CD4-positive, alpha-beta T cell treated with Interleukin-15 for 1 hour (primary cell): ENCODE data around the gene ZNF521.
A peak's percentile ranks its signal among the peaks of the same experiment; 100 is the strongest.

Source experiments
- DNase-seq: peaks from one replicate; pipeline ENCODE4 v3.0.0-alpha.2; 2020

ZNF521 gene

DNA sequence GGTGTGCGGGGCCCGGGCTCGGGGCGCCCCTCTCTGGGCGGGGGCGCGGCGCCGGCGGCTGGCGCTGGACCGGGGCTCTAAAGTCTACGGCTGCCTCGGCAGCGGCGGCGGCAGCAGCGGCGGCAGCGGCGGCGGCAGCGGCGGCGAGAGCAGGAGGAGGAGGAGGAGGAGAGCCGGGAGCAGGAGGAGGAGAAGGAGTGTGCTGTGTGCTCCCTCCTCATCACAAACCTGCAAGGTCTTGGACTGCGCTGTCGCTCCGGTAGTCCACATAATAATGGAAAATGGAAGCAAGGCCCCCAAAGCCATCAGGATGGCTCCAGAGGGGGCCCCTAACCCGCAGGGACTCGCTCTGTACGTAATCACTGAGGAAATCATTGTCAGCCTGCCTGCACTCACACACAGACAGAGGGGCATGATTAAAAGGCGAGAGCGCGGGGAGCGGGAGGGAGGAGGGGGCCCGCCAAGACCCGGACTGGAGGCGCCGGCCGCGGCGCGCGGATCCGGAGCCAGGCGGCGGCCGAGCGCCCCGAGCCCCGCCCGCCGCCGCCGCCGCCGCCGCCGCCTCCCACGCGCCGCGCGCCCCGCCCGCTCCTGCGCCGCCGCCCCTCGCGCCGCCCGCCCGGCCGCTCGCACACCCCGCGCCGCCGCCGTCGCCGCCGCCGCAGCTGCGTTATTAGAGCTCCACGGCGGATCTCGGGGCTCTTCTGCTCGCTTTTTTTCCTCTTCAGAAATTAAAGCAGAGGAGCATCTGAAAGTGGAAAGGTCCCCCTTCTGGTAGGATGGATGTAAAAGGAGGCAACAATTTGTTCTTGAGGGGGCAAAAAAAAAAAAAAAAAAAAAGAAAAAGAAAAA, at the start of gene ZNF521:
Gene ZNF521 (minus strand): TSS at position 390 of the 852 bp plus-strand sequence. CDS start 1,220 bp downstream, outside the sequence.
- peak; percentile 53 for DNase-seq

DNA sequence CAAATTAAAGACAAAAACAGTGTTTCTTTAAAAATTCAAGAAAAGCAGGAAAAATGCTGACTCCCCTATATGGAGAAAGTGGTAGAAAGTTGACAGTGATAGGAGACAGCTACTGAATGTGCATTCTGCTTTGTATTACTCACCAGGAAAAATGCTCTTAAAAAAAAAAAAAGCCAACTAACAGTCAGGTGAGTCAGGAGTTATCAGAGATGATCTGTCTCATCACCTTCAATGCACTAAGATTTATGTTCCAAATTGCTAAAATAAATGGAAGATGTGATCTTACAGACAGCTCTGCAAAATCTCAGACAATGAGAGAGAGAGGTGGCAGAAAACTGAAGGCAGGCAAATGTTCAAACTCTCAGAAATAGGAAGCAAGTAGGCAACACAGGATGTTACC, 47.6 kb upstream of the ZNF521 start:
- DNase-seq = no peak

DNA sequence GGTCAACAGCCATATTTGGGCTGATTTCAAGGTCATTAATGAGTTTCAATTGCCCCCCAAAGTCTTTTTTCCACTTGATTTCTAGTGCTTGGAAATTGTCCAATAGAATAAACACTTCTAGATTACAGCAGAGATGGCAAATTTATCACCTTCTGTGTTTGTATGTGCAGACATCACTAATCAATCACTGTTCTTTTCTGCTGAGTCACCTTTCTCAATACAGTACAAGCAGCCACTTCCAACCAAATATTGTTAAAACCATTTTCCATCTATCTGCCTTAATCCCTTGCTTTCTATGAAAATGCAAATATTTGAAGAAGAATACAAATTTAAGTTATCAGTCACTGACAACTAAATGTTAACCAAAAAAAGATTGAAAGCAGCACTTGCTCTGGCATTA, 40.2 kb upstream of the ZNF521 start:
- no peak for DNase-seq

DNA sequence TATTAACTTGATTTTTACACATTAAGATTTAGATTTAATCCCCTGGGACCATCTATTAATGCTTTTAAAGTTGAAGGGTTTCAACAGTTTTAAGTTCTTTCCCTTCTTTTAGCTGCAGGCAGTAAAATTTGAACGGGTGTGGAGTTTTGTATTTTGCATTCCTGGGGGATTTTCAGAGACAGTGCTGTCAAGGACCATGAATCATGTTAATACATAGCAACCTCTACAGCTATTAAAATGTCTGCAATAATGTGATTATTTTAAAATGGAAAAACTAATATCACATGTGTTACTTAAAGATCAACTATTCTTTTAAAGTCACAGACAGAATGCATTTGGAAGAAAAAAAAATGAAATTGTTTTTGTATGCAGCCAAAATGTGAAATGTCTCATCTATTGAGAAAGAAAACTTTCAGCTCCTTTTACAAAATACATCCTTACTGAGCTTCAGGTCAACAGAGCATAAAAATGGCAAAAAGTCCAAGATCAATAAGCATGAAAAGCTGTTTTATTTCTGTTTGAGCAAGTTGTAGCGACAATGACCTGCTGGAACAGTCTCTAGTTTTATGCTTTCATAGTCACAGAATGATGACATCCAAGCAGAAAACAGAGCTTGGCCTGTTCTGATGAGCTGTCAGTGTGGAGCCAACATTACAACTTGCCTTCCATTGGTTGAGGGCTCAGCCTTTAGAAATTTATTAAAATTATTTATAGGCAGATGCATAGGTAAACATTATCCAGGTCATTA, 21.6 kb upstream of the ZNF521 start:
- DNase-seq = no peak

DNA sequence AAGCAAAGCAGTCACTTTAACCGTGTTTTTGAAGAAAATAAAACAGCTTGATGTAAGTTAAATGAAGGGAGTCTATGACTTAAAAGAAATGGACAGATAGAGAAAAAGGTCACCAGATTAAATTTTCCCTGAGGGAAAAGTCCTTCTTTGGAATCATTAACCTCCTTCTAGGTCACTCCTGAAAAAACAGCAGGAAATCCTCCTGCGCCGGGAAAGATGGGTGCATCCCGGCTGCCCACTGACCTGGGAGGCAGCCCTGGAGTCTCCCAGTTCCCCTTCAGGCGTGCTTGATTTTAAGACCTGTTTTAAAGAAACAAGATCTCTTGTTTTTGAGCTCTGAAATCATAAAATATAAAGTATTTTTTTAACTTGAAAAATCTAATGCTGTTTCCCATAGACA, 18.4 kb upstream of the ZNF521 start:
- DNase-seq = no peak

DNA sequence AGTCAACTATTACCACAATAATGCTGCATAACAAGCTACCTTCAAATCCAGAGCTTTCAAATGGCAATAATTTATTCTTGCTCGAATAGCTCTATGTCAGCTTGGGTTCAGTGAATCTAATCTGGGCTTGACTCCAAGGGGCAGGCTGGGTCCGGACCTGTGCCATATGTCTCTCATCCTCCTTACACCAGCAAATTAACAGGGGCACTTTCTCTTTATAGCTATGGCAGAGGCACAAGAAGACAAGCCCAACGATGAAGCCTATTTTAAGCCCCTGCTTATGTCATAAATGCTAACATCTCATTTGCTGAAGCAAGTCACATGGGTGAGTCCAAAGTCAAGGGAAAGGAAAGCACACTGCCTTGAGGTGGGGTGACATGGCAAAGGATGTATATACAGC, 13.3 kb upstream of the ZNF521 start:
- no peak for DNase-seq

DNA sequence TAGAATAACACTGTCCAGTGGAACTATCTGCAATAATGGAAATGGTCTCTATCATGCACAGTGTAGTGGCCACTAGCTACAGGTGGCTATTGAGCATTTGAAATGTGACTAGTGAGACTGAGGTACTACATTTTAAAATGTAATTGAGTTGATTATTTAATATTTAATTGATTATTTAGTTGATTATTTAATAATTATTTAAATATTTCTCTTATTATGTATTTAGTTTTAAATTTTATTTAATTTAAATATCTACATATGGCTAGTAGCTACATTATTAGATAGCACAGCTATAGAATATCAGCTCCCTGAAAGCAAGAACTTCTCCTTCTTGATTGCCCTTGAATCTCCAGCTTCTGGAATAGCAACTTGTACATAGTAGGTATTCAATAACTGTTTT, 12.8 kb upstream of the ZNF521 start:
- no peak for DNase-seq

DNA sequence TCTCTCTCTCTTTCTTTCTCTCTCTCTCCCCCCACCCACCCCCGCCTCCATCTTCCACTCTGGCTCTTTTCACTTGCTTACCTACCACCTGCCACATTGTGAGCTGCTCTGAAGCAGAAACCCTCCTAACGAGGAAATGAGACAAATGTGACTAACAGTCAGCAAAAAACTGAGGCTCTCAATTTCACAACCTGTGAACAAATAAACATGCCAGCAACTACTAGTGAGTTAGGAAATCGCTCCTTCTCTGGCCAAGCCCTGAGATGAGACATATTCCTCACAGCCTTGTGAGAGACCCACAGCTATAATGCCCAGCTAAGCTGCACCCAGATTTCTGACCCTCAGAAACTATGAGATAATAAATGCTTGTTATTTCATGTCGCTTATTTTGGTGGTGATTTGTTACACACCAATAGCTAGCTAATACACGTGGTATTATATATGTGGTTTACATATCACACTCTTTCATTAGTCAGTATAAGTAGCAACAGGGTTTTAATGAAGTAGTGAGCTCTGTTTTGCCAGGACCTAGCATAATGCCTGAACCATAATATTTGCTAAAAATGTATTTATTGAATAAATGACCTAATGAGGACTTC, 8.4 kb upstream of the ZNF521 start:
- DNase-seq = no peak

DNA sequence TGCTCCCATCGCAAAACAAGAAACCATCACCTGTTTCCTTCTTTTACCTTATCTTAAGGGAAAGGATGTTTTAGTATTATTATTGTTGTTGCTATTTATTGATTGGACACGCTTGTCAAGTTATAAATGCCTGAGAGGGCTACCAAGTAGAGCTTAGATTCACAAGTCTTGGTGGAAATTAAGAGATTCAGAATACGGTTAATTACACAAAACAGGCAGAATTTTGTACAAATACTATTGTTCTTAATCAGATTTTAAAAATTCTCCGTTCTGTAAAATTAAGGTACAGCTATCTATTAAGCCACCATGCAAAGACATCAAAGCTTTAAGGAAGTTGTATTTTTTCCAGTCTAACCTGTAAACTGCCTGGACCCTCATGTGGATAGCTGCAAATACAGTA, 1.1 kb upstream of the ZNF521 start:
- no peak for DNase-seq

DNA sequence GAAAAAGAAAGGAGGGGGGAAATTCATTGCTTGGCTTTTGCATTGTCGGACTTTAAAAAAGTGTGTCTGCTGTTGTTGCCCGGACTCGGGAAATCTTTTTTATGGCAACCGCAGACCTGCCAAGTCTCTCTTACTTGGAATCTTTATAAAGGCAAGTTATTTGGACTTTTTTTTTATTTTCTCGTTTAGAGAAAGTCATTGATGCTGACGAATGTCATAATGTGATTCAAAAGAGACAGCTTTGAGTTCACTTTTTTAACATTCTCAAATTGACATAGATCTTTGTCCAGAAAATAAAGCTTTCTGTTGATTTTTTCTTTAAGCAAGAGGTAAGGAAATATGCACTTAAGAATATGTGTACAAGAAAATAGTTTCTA, 651 bp upstream of the ZNF521 start:
- DNase-seq = no peak

DNA sequence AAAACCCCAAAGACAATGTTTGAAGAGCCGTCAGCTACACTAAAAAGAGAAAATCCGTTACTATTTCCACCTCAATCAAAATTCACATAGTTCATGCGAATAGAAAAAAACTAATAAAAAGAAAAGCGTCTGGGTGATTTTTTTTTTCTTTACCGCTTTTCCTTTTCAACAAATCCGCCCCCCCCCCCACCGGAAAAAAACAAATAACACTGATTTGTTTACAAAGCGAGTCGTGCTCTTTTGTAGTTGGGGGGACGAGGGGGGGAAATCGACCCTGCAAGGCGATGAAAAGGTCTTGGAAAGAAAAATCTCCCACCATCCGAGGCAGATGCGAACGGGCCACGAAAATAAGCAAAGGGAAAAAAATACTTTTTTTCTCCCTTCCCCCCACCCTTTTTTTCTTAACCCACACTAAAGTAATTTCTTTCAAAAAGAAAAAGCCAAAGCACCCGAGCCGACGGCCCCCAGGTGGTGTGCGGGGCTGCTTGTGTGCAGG, 638 bp downstream of the ZNF521 start:
- no peak for DNase-seq

DNA sequence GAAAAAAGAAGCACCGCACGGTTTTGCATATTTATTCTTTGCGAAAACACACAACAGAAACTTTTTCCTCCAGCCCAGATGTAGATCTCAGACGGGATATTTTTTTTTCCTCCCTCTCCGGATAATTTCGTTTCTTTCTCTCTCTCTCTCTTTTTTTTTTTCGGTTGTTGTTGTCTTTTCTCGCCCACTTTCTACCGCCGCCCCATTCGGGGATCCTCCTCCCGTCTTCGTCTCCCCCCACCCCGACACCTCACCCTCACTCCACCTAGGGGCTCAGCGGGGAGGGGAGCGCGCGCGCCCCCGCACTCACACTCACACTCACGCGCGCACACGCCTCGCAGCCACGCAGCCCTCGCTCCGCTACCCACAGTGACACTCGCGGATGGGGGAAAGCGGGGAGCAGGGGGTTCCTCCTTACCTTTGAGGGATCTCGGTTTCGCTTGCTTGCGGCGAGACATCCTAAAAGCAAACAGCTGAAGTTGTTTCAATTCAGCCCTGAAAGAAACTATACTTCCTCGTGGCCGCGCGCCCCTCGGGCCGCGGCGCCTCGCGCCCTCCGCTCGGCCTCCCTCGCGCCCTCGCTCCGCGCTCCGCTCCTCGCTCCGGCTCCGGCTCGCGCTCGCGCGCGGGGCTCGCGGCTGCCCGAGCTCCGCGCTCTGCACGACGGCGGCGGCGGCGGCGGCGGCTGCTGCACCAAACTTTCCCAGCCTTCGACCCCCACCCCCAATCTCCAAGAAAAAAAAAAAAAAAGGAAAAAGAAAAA, 1.3 kb downstream of the ZNF521 start:
- peak; percentile 27 for DNase-seq

DNA sequence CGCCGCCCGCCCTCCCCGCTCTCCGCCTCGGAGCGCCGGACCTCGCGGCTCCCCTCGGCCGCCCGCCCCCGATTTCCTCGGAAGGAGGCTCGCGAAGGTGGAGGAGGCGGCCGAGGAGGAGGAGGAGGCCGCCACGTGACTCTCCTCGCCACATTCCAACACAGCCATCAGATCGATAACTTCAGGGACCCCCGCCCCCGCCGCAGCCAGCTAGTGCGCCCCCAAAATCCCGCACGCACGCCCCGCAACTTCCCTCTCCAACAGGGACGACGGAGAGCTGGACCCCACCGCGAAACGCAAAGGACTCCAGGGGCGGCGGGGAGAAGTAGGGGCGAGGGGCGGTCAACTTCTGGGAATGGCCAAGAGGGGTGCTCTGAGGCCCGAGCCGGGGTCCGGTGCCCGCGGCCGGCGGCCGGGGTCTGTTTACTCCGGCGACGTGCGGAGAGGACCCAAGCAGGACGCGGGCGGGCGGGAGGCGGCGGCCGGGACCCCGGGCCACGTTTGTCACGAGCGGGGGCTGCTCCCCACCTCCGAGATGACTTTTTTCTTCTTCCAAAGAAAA, 2.0 kb downstream of the ZNF521 start:
- no peak for DNase-seq

DNA sequence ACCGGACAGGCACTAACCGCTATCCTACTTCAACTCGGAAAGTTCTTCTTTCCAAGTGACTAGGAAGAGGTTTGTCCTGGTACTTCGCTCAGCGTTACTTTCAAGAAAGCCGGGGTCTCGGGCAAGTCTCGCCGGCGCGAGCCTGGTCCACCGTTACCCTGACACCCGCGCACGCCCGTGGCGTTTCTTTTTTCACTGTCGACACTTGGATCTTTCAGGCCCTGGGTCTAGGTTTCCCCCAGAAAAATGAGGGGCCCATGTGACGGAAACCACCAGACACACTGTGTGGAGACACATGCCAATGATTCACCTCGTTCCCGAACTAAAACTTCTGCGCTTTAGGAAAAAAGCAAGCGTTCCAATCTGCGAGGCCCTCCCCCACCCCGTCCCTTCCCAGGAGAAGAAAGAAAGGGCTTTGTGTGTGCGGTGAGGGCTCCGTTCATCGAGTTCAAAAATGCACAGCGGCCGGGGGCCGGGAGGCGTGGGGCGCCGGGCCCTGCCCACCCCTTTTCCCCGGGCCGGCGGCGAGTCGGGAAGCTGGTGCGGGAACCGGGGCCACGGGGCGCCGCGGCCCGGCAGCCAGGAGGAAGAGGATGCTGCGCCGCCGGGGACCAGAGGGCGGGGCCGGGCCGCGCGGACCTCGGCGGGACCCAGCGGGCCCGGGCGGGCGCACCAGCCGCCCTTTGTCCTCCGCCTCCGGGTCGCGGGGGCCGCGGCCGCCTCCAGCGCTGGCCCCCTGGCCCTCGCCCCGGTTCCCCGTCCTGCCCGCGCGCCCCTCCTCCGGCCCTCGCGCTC, 2.6 kb downstream of the ZNF521 start:
- DNase-seq = no peak

DNA sequence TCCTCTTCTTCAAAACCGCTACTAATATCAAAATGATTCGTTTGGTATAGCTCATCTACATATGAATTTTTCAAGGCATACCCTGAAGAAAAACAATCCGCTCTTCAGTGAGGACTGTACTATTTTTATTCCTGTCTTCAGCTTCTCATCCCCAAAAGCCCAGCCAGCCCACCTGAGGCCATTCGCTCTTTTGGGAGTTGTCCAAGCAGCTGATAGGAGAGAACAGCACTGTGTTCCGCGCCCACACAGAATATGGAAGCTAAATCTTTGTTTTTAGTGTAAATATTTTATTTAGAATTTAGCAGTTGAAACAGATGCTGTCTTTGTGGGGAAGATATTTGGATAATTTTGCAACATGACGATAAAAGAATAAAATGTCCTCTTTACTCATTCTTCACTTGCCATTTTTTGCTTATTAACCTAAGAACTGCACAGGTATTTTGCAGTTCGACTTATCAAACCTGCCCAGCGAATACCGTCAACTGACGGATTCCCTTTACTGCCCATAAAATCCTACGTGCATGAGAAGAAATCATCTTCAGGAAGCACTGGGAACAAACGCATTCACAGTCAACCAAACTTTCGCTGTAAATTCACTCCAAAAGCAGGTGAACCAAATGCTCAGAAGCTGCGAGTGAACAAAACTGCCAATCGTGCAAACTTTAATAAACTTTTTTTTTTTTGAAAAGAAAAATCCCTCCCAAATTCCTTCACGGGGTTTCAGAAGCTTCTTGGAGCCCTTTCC, 3.4 kb downstream of the ZNF521 start:
- no peak for DNase-seq

DNA sequence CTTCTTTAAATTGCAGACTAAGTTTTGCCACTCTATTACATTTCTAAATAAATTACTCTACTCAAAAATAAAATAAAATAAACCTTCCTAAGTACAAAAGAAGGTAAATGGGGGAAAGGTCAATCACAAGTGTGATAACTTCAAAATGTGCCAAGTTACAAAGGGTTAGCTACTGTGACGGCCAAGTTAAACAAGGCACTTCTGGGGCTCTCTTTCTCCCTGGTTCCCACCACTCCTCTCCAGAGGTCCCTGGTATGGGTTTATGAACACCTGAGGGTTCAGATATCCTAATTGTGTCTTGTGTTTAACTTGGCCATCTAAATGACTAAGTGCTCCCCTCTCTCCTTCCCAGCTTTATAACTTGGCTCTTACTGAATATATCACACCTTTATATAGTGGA, 5.4 kb downstream of the ZNF521 start:
- DNase-seq = no peak

DNA sequence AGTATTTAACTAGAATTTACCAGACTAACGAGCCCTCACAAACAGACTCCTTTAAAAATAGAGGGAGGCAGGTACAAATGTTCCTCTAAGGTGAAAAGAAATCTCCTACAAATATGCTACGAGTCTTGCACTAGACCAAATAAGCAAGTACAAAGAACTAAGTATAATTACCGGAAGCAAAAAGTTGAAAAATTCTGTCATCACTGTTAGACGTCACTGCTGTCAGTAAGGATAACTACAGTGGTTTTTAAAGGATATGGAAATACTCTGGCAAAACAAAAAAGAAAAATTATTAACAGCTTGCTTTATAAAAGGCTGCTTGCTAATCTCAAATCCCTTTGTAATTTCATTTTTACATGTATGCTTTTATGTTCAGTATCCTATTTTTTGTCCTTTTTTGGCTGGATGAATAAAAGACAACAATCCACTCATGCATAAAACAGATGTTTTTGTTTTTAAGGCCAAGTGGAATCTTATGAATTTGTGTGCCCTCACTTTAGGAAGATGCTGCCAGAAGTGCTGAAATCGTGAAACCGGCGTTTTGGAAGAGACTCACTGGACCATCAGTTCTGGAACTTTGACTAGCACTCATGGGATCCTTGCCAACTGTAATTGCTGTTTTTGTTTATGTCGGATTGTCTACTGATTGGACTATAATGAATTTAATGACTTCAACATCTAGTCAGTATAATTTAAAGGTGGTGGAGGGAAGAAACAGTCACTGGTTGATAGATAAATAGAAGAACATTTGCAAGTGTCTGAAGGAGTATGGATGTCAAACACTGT, 6.7 kb downstream of the ZNF521 start:
- no peak for DNase-seq

DNA sequence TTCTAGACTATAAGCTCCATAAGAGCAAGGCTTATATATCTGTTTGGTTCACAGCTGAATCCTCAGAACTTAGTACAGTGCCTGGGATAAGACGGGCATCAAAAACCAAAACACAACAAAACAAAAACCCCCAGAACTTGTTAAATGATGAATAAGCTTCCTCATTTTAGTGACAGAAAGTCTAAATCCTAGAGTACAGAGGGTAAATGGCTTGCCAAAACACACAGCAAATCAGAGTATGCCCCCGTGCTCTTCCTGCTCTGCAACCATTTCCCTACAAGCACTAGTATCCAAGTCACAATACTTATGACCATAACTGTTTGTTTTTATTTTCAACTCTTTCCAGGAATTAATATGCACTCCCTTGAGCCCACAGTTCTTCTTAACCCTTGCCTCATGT, 10.1 kb downstream of the ZNF521 start:
- no peak for DNase-seq

DNA sequence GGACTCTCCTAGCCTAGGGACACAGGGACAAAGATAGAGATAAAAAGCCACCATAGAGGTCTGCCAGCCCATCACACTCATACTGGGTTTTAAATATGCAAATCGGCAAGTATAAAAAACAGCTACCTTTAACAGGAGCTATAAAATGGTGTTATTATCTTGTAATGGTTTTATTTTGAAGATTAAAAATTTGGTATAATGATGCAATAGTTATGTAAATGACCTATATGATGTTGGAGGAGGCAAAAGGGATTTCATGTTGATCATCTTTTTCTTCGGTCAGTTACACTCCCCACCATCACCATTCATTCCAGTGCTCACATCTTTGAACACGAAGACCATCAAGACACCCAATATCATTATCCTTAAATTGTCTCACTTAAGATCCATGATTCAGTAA, 11.2 kb downstream of the ZNF521 start:
- DNase-seq = no peak

DNA sequence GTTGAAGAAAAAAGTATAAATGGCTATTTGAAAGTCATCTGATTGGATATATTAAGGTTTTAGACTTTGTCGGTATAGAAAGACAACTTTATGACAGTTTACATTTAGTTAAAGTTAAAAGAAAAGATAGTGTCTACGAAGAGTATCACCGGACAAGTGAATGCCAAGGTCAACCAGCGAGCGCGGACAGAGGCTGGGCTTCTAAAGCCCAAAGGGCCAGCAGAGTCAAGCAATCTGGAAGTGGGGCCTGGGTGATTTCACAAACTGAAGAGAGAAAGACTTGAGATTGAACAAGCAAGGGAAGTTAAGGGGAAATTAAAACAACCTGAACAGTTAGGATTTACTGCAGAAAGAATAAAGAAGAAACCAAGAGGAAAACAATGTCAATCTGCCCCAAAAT, 16.3 kb downstream of the ZNF521 start:
- no peak for DNase-seq
